Astrocyte (in vitro differentiated cells and primary cell): ENCODE data around the gene BRMS1. TPM values are rescaled to one million over a fixed set of nuclear protein-coding genes. Genes with fewer than 3 reads are reported as not detected.
"Not testable (repeated sequence)": the region's sequence is repeated elsewhere in the genome, so short reads cannot be mapped to it uniquely, and the experiment has no call there.

ENCODE experiments used
- DNase-seq: peaks from one replicate; pipeline ENCODE4 v3.0.0-alpha.2; 2010; ENCODE audit warnings: low read depth
- FAIRE-seq: peaks from 2 replicates; lab custom pipeline; 2011; peaks lifted over from hg19 to GRCh38; lab: Jason Lieb, UNC
- H2AFZ ChIP-seq: 2 replicates; pipeline ENCODE4 v1.6.0; 2012; ENCODE audit warnings: low read depth, low read length, inconsistent platforms
- H3K27ac ChIP-seq: 2 replicates; pipeline ENCODE4 v1.5.1; 2011; ENCODE audit warnings: low read depth, low read length, inconsistent platforms
- H3K27me3 ChIP-seq: 2 replicates; pipeline ENCODE4 v1.6.0; 2011; ENCODE audit warnings: low read length, inconsistent platforms; ENCODE audit not compliant: insufficient read depth
- H3K36me3 ChIP-seq: 2 replicates; pipeline ENCODE4 v1.5.1; 2011; ENCODE audit warnings: low read length, inconsistent platforms; ENCODE audit not compliant: insufficient read depth
- H3K4me1 ChIP-seq: 2 replicates; pipeline ENCODE4 v1.5.1; 2011; ENCODE audit warnings: low read length, inconsistent platforms; ENCODE audit not compliant: insufficient read depth
- H3K4me2 ChIP-seq: 2 replicates; pipeline ENCODE4 v1.6.0; 2012; ENCODE audit warnings: low read length, inconsistent platforms
- H3K4me3 ChIP-seq: 2 replicates; pipeline ENCODE4 v1.5.1; 2011; ENCODE audit warnings: low read depth, mild to moderate bottlenecking, low read length, inconsistent platforms; ENCODE audit not compliant: insufficient read depth
- H3K79me2 ChIP-seq: 2 replicates; pipeline ENCODE4 v1.6.0; 2012; ENCODE audit warnings: mild to moderate bottlenecking, low read length, inconsistent platforms; ENCODE audit not compliant: insufficient read depth
- H3K9ac ChIP-seq: 2 replicates; pipeline ENCODE4 v1.6.0; 2012; ENCODE audit warnings: mild to moderate bottlenecking, low read length, inconsistent platforms
- H3K9me3 ChIP-seq: 2 replicates; pipeline ENCODE4 v1.5.1; 2012; ENCODE audit warnings: low read depth, mild to moderate bottlenecking, low read length, inconsistent platforms; ENCODE audit not compliant: insufficient read depth
- H4K20me1 ChIP-seq: 2 replicates; pipeline ENCODE4 v1.6.0; 2012; ENCODE audit warnings: low read length, inconsistent platforms; ENCODE audit not compliant: insufficient read depth
- H3K27ac Mint-ChIP-seq: one replicate; pipeline ENCODE4 v1.8.0; 2021; ENCODE audit warnings: mild to moderate bottlenecking, mixed read lengths; ENCODE audit not compliant: unreplicated experiment
- H3K27me3 Mint-ChIP-seq: one replicate; pipeline ENCODE4 v1.8.0; 2021; ENCODE audit warnings: low read depth, mixed read lengths; ENCODE audit not compliant: unreplicated experiment
- H3K36me3 Mint-ChIP-seq: one replicate; pipeline ENCODE4 v1.8.0; 2021; ENCODE audit warnings: low read depth, mixed read lengths; ENCODE audit not compliant: unreplicated experiment
- H3K4me1 Mint-ChIP-seq: one replicate; pipeline ENCODE4 v1.8.0; 2021; ENCODE audit warnings: low read depth, mixed read lengths; ENCODE audit not compliant: unreplicated experiment
- H3K4me3 Mint-ChIP-seq: one replicate; pipeline ENCODE4 v1.8.0; 2021; ENCODE audit warnings: mild to moderate bottlenecking, moderate library complexity, mixed read lengths; ENCODE audit not compliant: unreplicated experiment
- H3K9me3 Mint-ChIP-seq: one replicate; pipeline ENCODE4 v1.8.0; 2021; ENCODE audit warnings: mild to moderate bottlenecking, mixed read lengths; ENCODE audit not compliant: unreplicated experiment
- CTCF ChIP-seq: IDR thresholded peaks from 2 replicates; pipeline ENCODE4 v1.5.1; 2011; ENCODE audit warnings: low read depth, mild to moderate bottlenecking, inconsistent platforms, low read length, moderate library complexity; ENCODE audit not compliant: insufficient read depth
- EZH2 ChIP-seq: IDR thresholded peaks from 2 replicates; pipeline ENCODE4 v1.6.1; 2012; ENCODE audit warnings: mild to moderate bottlenecking, low read length, inconsistent platforms; ENCODE audit not compliant: insufficient read depth
- total RNA-seq: library from RNA; stranded (reverse); gene quantifications from 2 replicates; pipeline ENCODE4 v1.2.1, GENCODE V29; 2021

BRMS1 gene
- total RNA-seq, 1 donor from 2014 or later: 47.8 TPM

- peaks cover 16% of the 10 kb centered on the region for H3K4me1 Mint-ChIP-seq
- no peaks in the 10 kb centered on the region for H3K9me3 Mint-ChIP-seq
- Histone ChIP-seq H3K36me3 (no peaks in the 10 kb centered on the region), H3K4me2 (peak overlapping the region; percentile 92), H3K27ac (peak overlapping the region; percentile 69), H3K27me3 (no peaks in the 10 kb centered on the region), H3K79me2 (peaks cover 32% of the 10 kb centered on the region), H3K4me3 (peak overlapping the region; percentile 65), H2AFZ (peak overlapping the region; percentile 93), H3K9ac (peak overlapping the region; percentile 76), H3K4me1 (peaks cover 35% of the 10 kb centered on the region), H3K9me3 (no peaks in the 10 kb centered on the region), H4K20me1 (peaks cover 15% of the 10 kb centered on the region)
- FAIRE-seq: no peak
- H3K27ac Mint-ChIP-seq: peak overlapping the region; percentile 95
- peaks cover 13% of the 10 kb centered on the region for H3K27me3 Mint-ChIP-seq
- peak overlapping the region; percentile 91 for H3K4me3 Mint-ChIP-seq
- no peaks in the 10 kb centered on the region for H3K36me3 Mint-ChIP-seq
- peak; percentile 86 for DNase-seq
- no peak for TF ChIP-seq CTCF
- TF ChIP-seq EZH2: no peak
Observed at GRCh38 chr11:66311965-66312548, 32.8 kb downstream of the BRMS1 start.

GRCh38 chr11:66311470-66311964 is 33.4 kb downstream of the BRMS1 start:
- Histone ChIP-seq H3K36me3 (no peaks in the 10 kb centered on the region), H3K9me3 (no peaks in the 10 kb centered on the region), H3K27me3 (no peaks in the 10 kb centered on the region), H3K4me3 (peak overlapping the region; percentile 65), H4K20me1 (peaks cover 15% of the 10 kb centered on the region), H3K4me1 (peaks cover 31% of the 10 kb centered on the region), H3K79me2 (peaks cover 29% of the 10 kb centered on the region), H3K4me2 (peak overlapping the region; percentile 92), H3K27ac (no peak overlapping the region), H3K9ac (peak overlapping the region; percentile 76), H2AFZ (peak overlapping the region; percentile 93)
- Mint-ChIP-seq H3K9me3 (no peaks in the 10 kb centered on the region), H3K36me3 (no peaks in the 10 kb centered on the region), H3K27ac (peak overlapping the region; percentile 95), H3K27me3 (peaks cover 14% of the 10 kb centered on the region), H3K4me3 (peak overlapping the region; percentile 91), H3K4me1 (peaks cover 16% of the 10 kb centered on the region)
- DNase-seq (no peak), FAIRE-seq (no peak)
- TF ChIP-seq CTCF (peak; percentile 87), EZH2 (no peak)

DNA sequence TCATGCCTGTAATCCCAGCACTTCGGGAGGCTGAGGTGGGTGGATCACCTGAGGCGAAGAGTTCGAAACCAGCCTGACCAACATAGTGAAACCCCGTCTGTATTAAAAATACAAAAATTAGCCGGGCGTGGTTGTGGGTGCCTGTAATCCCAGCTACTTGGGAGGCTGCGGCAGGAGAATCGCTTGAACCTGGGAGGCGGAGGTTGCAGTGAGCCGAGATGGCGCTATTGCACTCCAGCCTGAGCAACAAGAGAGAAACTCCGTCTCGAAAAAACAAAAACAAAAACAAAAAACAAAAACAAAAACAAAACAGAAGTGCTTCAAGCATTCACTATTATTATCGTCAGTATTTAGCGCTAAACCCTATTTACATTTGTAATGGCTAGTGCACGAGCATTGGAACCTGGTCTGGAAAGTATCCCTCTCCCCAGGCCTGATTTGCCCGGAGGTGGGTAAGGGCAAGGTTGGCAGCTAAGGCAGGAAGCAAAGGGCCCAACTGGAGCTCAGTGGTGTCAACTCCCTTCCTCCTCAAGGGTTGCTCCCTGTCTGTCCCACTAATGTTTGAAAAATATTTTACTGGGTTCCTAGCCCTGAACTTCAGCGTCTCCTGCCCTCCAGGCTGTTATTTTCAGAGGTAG is 34.0 kb downstream of the BRMS1 start:
- not testable (repeated sequence) for H3K9ac ChIP-seq, H3K9me3 ChIP-seq, H3K9me3 Mint-ChIP-seq, FAIRE-seq, H3K4me2 ChIP-seq, H3K27ac ChIP-seq, H3K36me3 ChIP-seq, H3K27me3 ChIP-seq, H3K36me3 Mint-ChIP-seq, DNase-seq, H3K4me3 ChIP-seq, H2AFZ ChIP-seq
- H3K27me3 Mint-ChIP-seq: peaks cover 18% of the 10 kb centered on the region
- H3K79me2 ChIP-seq: peaks cover 23% of the 10 kb centered on the region
- H3K27ac Mint-ChIP-seq: peak overlapping the region; percentile 18
- H3K4me1 Mint-ChIP-seq: peaks cover 16% of the 10 kb centered on the region
- H3K4me3 Mint-ChIP-seq: peak overlapping the region; percentile 60
- peaks cover 13% of the 10 kb centered on the region for H4K20me1 ChIP-seq
- H3K4me1 ChIP-seq: peaks cover 27% of the 10 kb centered on the region
